HUES48 (cell line): ENCODE data around the gene TXNL4A.
"Not testable (repeated sequence)": the region's sequence is repeated elsewhere in the genome, so short reads cannot be mapped to it uniquely, and the experiment has no call there.

Experiments
- H3K27ac ChIP-seq: one replicate; pipeline ENCODE4 v1.7.0; 2013; ENCODE audit warnings: low read depth, low read length, inconsistent platforms
- H3K27me3 ChIP-seq: 2 replicates; pipeline ENCODE4 v1.6.1; 2013; ENCODE audit warnings: mild to moderate bottlenecking, low read length; ENCODE audit not compliant: control insufficient read depth, insufficient read depth
- H3K36me3 ChIP-seq: 2 replicates; pipeline ENCODE4 v1.6.1; 2013; ENCODE audit warnings: low read length; ENCODE audit not compliant: control insufficient read depth, insufficient read depth
- H3K4me1 ChIP-seq: 2 replicates; pipeline ENCODE4 v1.6.1; 2013; ENCODE audit warnings: mild to moderate bottlenecking, low read length; ENCODE audit not compliant: control insufficient read depth, insufficient read depth
- H3K4me3 ChIP-seq: 2 replicates; pipeline ENCODE4 v1.5.1; 2013; ENCODE audit warnings: mild to moderate bottlenecking, low read depth, low read length
- H3K9ac ChIP-seq: 2 replicates; pipeline ENCODE4 v1.6.1; 2013; ENCODE audit warnings: mild to moderate bottlenecking, low read depth, low read length, moderate library complexity
- H3K9me3 ChIP-seq: 2 replicates; pipeline ENCODE4 v1.6.1; 2013; ENCODE audit warnings: low read length; ENCODE audit not compliant: control insufficient read depth, insufficient read depth

TXNL4A gene

GRCh38 chr18:79962835-79963657 lies 25.3 kb downstream of the TXNL4A start:
- H3K4me1 ChIP-seq: peaks cover 21% of the 10 kb centered on the region
- H3K9ac ChIP-seq: no peak overlapping the region
- H3K9me3 ChIP-seq: no peaks in the 10 kb centered on the region
- no peak overlapping the region for H3K27ac ChIP-seq
- no peaks in the 10 kb centered on the region for H3K36me3 ChIP-seq
- H3K4me3 ChIP-seq: no peak overlapping the region
- H3K27me3 ChIP-seq: peaks cover 70% of the 10 kb centered on the region

- Histone ChIP-seq H3K27me3 (peaks cover 70% of the 10 kb centered on the region), H3K9ac (no peak overlapping the region), H3K36me3 (no peaks in the 10 kb centered on the region), H3K4me3 (no peak overlapping the region), H3K4me1 (peaks cover 21% of the 10 kb centered on the region), H3K9me3 (no peaks in the 10 kb centered on the region), H3K27ac (no peak overlapping the region)
These were observed 26.1 kb downstream of the TXNL4A start for GRCh38 chr18:79962311-79962710.

GRCh38 chr18:79961527-79962291 lies 26.7 kb downstream of the TXNL4A start:
- H3K27me3 ChIP-seq: peaks cover 70% of the 10 kb centered on the region
- H3K9ac ChIP-seq: no peak overlapping the region

GRCh38 chr18:79960921-79961526 lies 27.3 kb downstream of the TXNL4A start:
- Histone ChIP-seq H3K27me3 (peaks cover 76% of the 10 kb centered on the region), H3K4me3 (no peak overlapping the region), H3K9me3 (no peaks in the 10 kb centered on the region), H3K9ac (no peak overlapping the region), H3K4me1 (peaks cover 21% of the 10 kb centered on the region), H3K36me3 (no peaks in the 10 kb centered on the region), H3K27ac (no peak overlapping the region)

More at GRCh38 chr18:79961527-79962291, 26.7 kb downstream of the TXNL4A start:
- no peaks in the 10 kb centered on the region for H3K9me3 ChIP-seq
- peaks cover 21% of the 10 kb centered on the region for H3K4me1 ChIP-seq
- H3K4me3 ChIP-seq: no peak overlapping the region
- H3K36me3 ChIP-seq: no peaks in the 10 kb centered on the region
- no peak overlapping the region for H3K27ac ChIP-seq

GRCh38 chr18:79960161-79960801 lies 28.1 kb downstream of the TXNL4A start:
- Histone ChIP-seq H3K4me1 (peaks cover 18% of the 10 kb centered on the region), H3K27ac (peak overlapping the region; percentile 50), H3K4me3 (peak overlapping the region; percentile 22), H3K27me3 (peaks cover 81% of the 10 kb centered on the region)
- not testable (repeated sequence) for H3K36me3 ChIP-seq, H3K9me3 ChIP-seq, H3K9ac ChIP-seq

- Histone ChIP-seq H3K27ac (no peak overlapping the region), H3K27me3 (peaks cover 83% of the 10 kb centered on the region), H3K4me1 (peaks cover 22% of the 10 kb centered on the region), H3K4me3 (no peak overlapping the region), H3K9ac (no peak overlapping the region), H3K9me3 (no peaks in the 10 kb centered on the region), H3K36me3 (no peaks in the 10 kb centered on the region)
These were observed 29.4 kb downstream of the TXNL4A start for GRCh38 chr18:79958981-79959380.

GRCh38 chr18:79956276-79956675 lies 32.1 kb downstream of the TXNL4A start:
- Histone ChIP-seq H3K27ac (no peak overlapping the region), H3K4me3 (no peak overlapping the region), H3K9ac (no peak overlapping the region), H3K4me1 (peaks cover 23% of the 10 kb centered on the region), H3K36me3 (no peaks in the 10 kb centered on the region), H3K9me3 (no peaks in the 10 kb centered on the region), H3K27me3 (peaks cover 78% of the 10 kb centered on the region)

GRCh38 chr18:79955302-79956075 lies 32.9 kb downstream of the TXNL4A start:
- Histone ChIP-seq H3K27ac (no peak overlapping the region), H3K9ac (no peak overlapping the region), H3K4me3 (no peak overlapping the region), H3K4me1 (peaks cover 20% of the 10 kb centered on the region), H3K36me3 (no peaks in the 10 kb centered on the region), H3K9me3 (no peaks in the 10 kb centered on the region), H3K27me3 (peaks cover 76% of the 10 kb centered on the region)

- Histone ChIP-seq H3K27me3 (peaks cover 77% of the 10 kb centered on the region), H3K4me3 (no peak overlapping the region), H3K4me1 (peaks cover 15% of the 10 kb centered on the region), H3K9ac (no peak overlapping the region), H3K9me3 (no peaks in the 10 kb centered on the region), H3K27ac (no peak overlapping the region), H3K36me3 (no peaks in the 10 kb centered on the region)
These were observed 33.6 kb downstream of the TXNL4A start for GRCh38 chr18:79954791-79955190.

GRCh38 chr18:79953971-79954651 lies 34.3 kb downstream of the TXNL4A start:
- no peak overlapping the region for H3K4me3 ChIP-seq
- H3K9me3 ChIP-seq: no peaks in the 10 kb centered on the region
- peaks cover 74% of the 10 kb centered on the region for H3K27me3 ChIP-seq

More at GRCh38 chr18:79953971-79954651, 34.3 kb downstream of the TXNL4A start:
- Histone ChIP-seq H3K4me1 (peaks cover 9% of the 10 kb centered on the region), H3K27ac (no peak overlapping the region), H3K9ac (no peak overlapping the region), H3K36me3 (no peaks in the 10 kb centered on the region)
